AG04449 (cell line): ENCODE results near the gene ARHGEF37.

ENCODE experiments used
- CTCF ChIA-PET: fragments of 350-600 bp; formaldehyde crosslinking; extraction: SDS; loops from one replicate; lab custom pipeline; 2021; ENCODE audit warnings: antibody characterized with exemption; lab: Yijun Ruan, JAX
- POLR2A ChIA-PET: fragments of 400-600, 350-600 bp; formaldehyde crosslinking; extraction: SDS; loops from one replicate; lab custom pipeline; 2020; ENCODE audit warnings: antibody characterized with exemption, inconsistent platforms; lab: Yijun Ruan, JAX
- DNase-seq: peaks from one replicate; pipeline ENCODE4 v3.0.0-alpha.2; 2010; ENCODE audit warnings: low read depth, low spot score
- H3K4me3 ChIP-seq: 2 replicates; pipeline ENCODE4 v1.5.1; 2011; ENCODE audit warnings: low read depth, mild to moderate bottlenecking, control low read depth, low read length
- CTCF ChIP-seq: IDR thresholded peaks from one replicate; pipeline ENCODE4 v1.5.1; 2011; ENCODE audit warnings: mild to moderate bottlenecking, moderate library complexity, low read length, control low read depth, inconsistent platforms; ENCODE audit not compliant: insufficient read depth; ENCODE audit errors: missing control alignments

The ARHGEF37 gene

DNA sequence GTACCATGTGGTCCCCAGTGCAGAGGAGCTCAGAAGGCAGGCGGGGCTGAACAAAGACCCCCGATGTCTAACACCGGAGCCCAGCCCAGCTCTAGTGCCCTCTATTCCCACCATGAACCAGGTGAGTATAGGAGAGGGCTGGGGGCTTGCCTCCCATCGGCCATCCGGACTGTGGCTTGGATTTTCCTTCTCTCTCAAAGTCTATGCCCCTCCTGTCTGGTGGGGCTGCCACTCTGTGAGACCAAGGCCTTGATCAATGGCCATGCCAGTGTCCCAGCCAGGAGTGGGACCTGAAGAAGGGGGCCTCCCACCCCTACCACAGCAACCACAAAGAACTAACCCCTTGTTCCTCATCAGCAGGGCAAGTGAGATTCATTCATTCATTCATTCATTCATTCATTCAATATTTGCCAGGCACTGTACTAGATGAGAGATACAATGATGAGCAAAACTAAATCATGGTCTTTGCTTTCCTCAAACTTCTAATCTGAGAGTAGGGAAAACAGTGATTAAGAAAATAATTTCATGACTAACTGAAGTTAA lies 47.6 kb downstream of the ARHGEF37 start:
- no peak for TF ChIP-seq CTCF
- H3K4me3 ChIP-seq: no peak overlapping the region
- CTCF ChIA-PET: interaction anchor here (0.7 to 22.1 kb wide), 5 partner anchors 8 to 196 kb away, joined by 4 to 924 read pairs (median 5); no protein-coding TSS in a partner anchor
- DNase-seq: no peak
- POLR2A ChIA-PET: no interaction called here

DNA sequence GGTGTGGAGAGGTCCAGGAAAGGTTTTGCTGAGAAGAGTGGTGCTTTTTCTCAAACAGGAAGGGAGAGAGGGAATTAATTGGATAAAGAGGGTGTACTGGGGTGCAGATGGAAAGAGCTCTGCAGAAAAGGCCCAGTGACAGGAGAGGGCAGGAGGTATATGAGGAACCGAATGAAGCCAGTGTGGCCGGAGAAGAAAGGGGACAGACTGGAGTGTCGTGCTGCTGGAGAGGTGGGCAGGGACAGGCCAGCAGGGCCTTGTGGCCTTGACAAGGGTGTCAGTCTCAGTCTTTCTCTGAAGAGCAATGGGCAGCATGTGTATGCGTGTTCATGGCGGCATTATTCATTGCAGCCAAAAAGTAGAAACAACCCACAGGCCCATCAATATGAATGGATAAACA lies 48.1 kb downstream of the ARHGEF37 start:
- no peak for DNase-seq
- TF ChIP-seq CTCF: no peak
- CTCF ChIA-PET: interaction anchor here (2.5 to 22.1 kb wide), 2 partner anchors 11 to 196 kb away, joined by 24 to 924 read pairs; no protein-coding TSS in a partner anchor
- no peak overlapping the region for H3K4me3 ChIP-seq
- POLR2A ChIA-PET: no interaction called here

DNA sequence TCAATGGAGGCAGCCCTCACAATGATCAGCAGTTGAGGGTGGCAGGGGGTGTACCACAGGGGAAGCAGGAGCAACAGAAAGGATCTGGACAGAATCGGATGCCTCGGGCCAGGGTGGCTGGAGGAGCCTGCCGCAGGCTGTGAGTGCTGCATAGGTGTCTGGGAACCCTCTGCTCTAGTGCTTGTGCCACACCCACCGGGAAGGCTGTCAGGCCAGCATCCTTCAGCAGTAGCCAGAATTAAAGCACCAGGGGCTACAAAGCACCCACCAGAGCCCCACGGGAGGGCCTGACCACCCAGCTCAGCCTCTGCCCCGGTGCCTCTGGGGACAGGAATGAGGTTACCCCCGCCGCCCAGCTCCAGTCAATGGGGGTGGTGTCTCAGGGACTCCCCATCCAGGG lies 49.0 kb downstream of the ARHGEF37 start:
- POLR2A ChIA-PET: no interaction called here
- no peak for DNase-seq
- no peak overlapping the region for H3K4me3 ChIP-seq
- CTCF ChIA-PET: interaction anchor here (2.5 to 22.1 kb wide), 2 partner anchors 12 to 195 kb away, joined by 24 to 924 read pairs; no protein-coding TSS in a partner anchor
- TF ChIP-seq CTCF: no peak

GRCh38 chr5:149631506-149631905 lies 50.2 kb downstream of the ARHGEF37 start:
- CTCF ChIA-PET: interaction anchor here (22.1 kb wide), 1 partner anchor 194 kb away, joined by 924 read pairs; no protein-coding TSS in a partner anchor
- no peak for DNase-seq
- POLR2A ChIA-PET: no interaction called here
- H3K4me3 ChIP-seq: no peak overlapping the region
- TF ChIP-seq CTCF: no peak

GRCh38 chr5:149632311-149633251 lies 51.3 kb downstream of the ARHGEF37 start:
- ChIA-PET POLR2A (no interaction called here), CTCF (interaction anchor here (1.0 to 22.1 kb wide), 7 partner anchors 15 to 364 kb away, joined by 3 to 924 read pairs (median 6); no protein-coding TSS in a partner anchor)
- TF ChIP-seq CTCF: no peak
- no peak for DNase-seq
- H3K4me3 ChIP-seq: no peak overlapping the region
